ENCODE data around the gene PRTFDC1. TPM values are rescaled to one million over a fixed set of nuclear protein-coding genes. Genes with fewer than 3 reads are reported as not detected.

The PRTFDC1 gene
- total RNA-seq, 4 donors from 2014 or later = 0.31 to 5.4 (median 2.3) TPM; not detected in 1

DNA sequence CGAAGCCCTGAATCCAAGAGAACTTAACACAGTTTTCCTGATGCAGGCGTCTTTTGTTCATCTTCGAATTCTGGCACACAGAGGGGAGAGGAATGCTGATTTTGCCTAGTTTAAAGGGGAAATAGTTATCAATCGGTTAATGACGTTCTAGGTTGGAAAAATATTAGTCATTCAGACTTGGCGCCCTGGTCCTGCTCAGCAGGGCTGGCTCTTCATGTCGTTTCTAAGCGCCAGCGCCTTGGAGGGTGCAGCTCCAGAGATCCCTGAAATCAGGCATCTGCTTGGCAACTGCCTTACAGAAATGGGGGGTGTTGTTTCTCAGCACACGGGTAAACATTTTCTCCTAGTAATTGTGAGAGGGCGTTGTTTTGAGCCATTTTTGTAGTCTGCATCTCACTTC, 1.3 kb upstream of the PRTFDC1 start:
- H3K27ac ChIP-seq = peak overlapping the region; percentile 55 to 67 (median 60)
- no peaks in the 10 kb centered on the region for H3K9me3 ChIP-seq
- ATAC-seq (no peak), DNase-seq (no peak)
- in situ Hi-C loops (cut with MboI; ENCODE audit: low sequenced_read_pairs in 4 of 4) = loop anchor here in 1 of 4 donors (10.0 kb wide), 1 partner anchor 309 kb away; no protein-coding TSS in a partner anchor
- H3K27me3 ChIP-seq = peaks cover 0 to 3% (median 0%) of the 10 kb centered on the region in 3 donors
- peak overlapping the region in 2 of 4 donors; percentile 54 to 72 for H3K4me3 ChIP-seq
- TF ChIP-seq POLR2A (IDR thresholded peaks at IDR 0.05) (no peak), CTCF (IDR thresholded peaks at IDR 0.05 in 4 of 5, conservative IDR thresholded peaks at IDR 0.05 in 1 of 5) (no peak)
- no peaks in the 10 kb centered on the region for H3K36me3 ChIP-seq
- intact Hi-C loops (cut with DNase I; ENCODE audit: low total_unique reads) = loop anchor here (2.0 kb wide), 2 partner anchors 229 to 311 kb away; no protein-coding TSS in a partner anchor
- H3K4me1 ChIP-seq = peaks cover 5 to 10% of the 10 kb centered on the region in 2 donors

GRCh38 chr10:24952707-24953645, 570 bp upstream of the PRTFDC1 start:
- H3K4me1 ChIP-seq = peaks cover 0 to 5% of the 10 kb centered on the region in 2 donors
- H3K27ac ChIP-seq = peak overlapping the region; percentile 58 to 67 (median 65)
- no peaks in the 10 kb centered on the region for H3K9me3 ChIP-seq
- DNase-seq (peak in 1 of 2 donors; percentile 23), ATAC-seq (peak; percentile 39 to 57)
- in situ Hi-C loops (cut with MboI; ENCODE audit: low sequenced_read_pairs in 4 of 4) (loop anchor here in 1 of 4 donors (10.0 kb wide), 1 partner anchor 308 kb away; no protein-coding TSS in a partner anchor), intact Hi-C loops (cut with DNase I; ENCODE audit: low total_unique reads) (loop anchor here (2.0 kb wide), 2 partner anchors 228 to 310 kb away; no protein-coding TSS in a partner anchor)
- TF ChIP-seq CTCF (IDR thresholded peaks at IDR 0.05 in 4 of 5, conservative IDR thresholded peaks at IDR 0.05 in 1 of 5) (peak in 4 of 5 experiments; percentile 18 to 37 (median 33)), POLR2A (IDR thresholded peaks at IDR 0.05) (no peak)
- peaks cover 0 to 3% (median 0%) of the 10 kb centered on the region in 3 donors for H3K27me3 ChIP-seq
- H3K4me3 ChIP-seq = peak overlapping the region; percentile 54 to 72 (median 61)
- H3K36me3 ChIP-seq = no peaks in the 10 kb centered on the region

GRCh38 chr10:24951201-24952142, 934 bp downstream of the PRTFDC1 start:
- TF ChIP-seq CTCF (IDR thresholded peaks at IDR 0.05 in 4 of 5, conservative IDR thresholded peaks at IDR 0.05 in 1 of 5) (no peak), POLR2A (IDR thresholded peaks at IDR 0.05) (no peak)
- Histone ChIP-seq H3K27ac (peak overlapping the region; percentile 58 to 67 (median 65)), H3K4me3 (peak overlapping the region; percentile 54 to 72 (median 61)), H3K9me3 (no peaks in the 10 kb centered on the region), H3K36me3 (no peaks in the 10 kb centered on the region), H3K27me3 (peaks cover 0 to 3% (median 0%) of the 10 kb centered on the region in 3 donors), H3K4me1 (no peaks in the 10 kb centered on the region)
- in situ Hi-C loops (cut with MboI; ENCODE audit: low sequenced_read_pairs in 4 of 4) = loop anchor here in 1 of 4 donors (10.0 kb wide), 1 partner anchor 307 kb away; no protein-coding TSS in a partner anchor
- intact Hi-C loops (cut with DNase I; ENCODE audit: low total_unique reads) = loop anchor here (2.0 kb wide), 2 partner anchors 227 to 309 kb away; no protein-coding TSS in a partner anchor
- DNase-seq (no peak), ATAC-seq (no peak)

- intact Hi-C loops (cut with DNase I; ENCODE audit: low total_unique reads) (no loop called here), in situ Hi-C loops (cut with MboI; ENCODE audit: low sequenced_read_pairs in 4 of 4) (loop anchor here in 1 of 4 donors (10.0 kb wide), 1 partner anchor 306 kb away; no protein-coding TSS in a partner anchor)
- no peak for DNase-seq
- no peak for TF ChIP-seq POLR2A (IDR thresholded peaks at IDR 0.05)
- TF ChIP-seq CTCF (IDR thresholded peaks at IDR 0.05 in 4 of 5, conservative IDR thresholded peaks at IDR 0.05 in 1 of 5) = no peak
- no peaks in the 10 kb centered on the region for H3K36me3 ChIP-seq
- ATAC-seq = no peak
- no peak overlapping the region for H3K4me3 ChIP-seq
- H3K9me3 ChIP-seq = no peaks in the 10 kb centered on the region
- peaks cover 0 to 3% (median 0%) of the 10 kb centered on the region in 3 donors for H3K27me3 ChIP-seq
- no peaks in the 10 kb centered on the region for H3K4me1 ChIP-seq
- H3K27ac ChIP-seq = no peak overlapping the region
These were observed 2.0 kb downstream of the PRTFDC1 start for GRCh38 chr10:24950439-24950838.
